HEK293 (cell line): ENCODE measurements around the gene SGIP1.

Experiments used
- CTCF ChIA-PET: fragments of 350-600 bp; formaldehyde crosslinking; extraction: SDS; loops from one replicate; lab custom pipeline; 2021; ENCODE audit warnings: antibody characterized with exemption; lab: Yijun Ruan, JAX
- POLR2A ChIA-PET: fragments of 300-600 bp; formaldehyde crosslinking; extraction: SDS; loops from one replicate; lab custom pipeline; 2020; ENCODE audit warnings: antibody characterized with exemption, inconsistent platforms; lab: Yijun Ruan, JAX
- H3K27ac ChIP-seq: fragments of 200-500 bp; sonication (Bioruptor generic); 2 replicates; pipeline ENCODE4 v1.5.1; 2014; ENCODE audit warnings: low read depth, low read length, control low read depth, inconsistent platforms; ENCODE audit errors: extremely low read depth
- H3K36me3 ChIP-seq, 2 experiments: fragments of 200-500 bp in 1 of 2; sonication (Bioruptor generic) in 1 of 2; 1 replicate in 1 of 2; 2 replicates in 1 of 2; pipeline ENCODE4 v1.5.1; 2014 to 2017; ENCODE audit warnings: inconsistent platforms in 2 of 2, low read length in 2 of 2; ENCODE audit not compliant: control insufficient read depth in 2 of 2, insufficient read depth in 1 of 2
- H3K4me1 ChIP-seq: fragments of 200-500 bp; sonication (Bioruptor generic); 2 replicates; pipeline ENCODE4 v1.5.1; 2014; ENCODE audit warnings: mild to moderate bottlenecking, low read length, inconsistent platforms; ENCODE audit not compliant: control insufficient read depth, insufficient read depth
- H3K4me3 ChIP-seq: 2 replicates; pipeline ENCODE4 v1.5.1; 2011; ENCODE audit warnings: low read depth, mild to moderate bottlenecking, control low read depth, low read length, moderate library complexity
- H3K9me3 ChIP-seq: fragments of 200-500 bp; sonication (Bioruptor generic); 2 replicates; pipeline ENCODE4 v1.5.1; 2014; ENCODE audit warnings: low read depth, low read length, inconsistent platforms; ENCODE audit not compliant: control insufficient read depth, insufficient read depth
- IKZF3 ChIP-seq: fragments of 450-650 bp; IDR thresholded peaks from 2 replicates; pipeline ENCODE4 v1.5.0; 2018; ENCODE audit warnings: missing biosample characterization, mild to moderate bottlenecking, missing genetic modification characterization, moderate library complexity
- TSHZ1 ChIP-seq: fragments of 450-650 bp; formaldehyde crosslinking; IDR thresholded peaks from 2 replicates; pipeline ENCODE4 v1.5.1; 2016; ENCODE audit warnings: missing biosample characterization, missing genetic modification characterization, borderline replicate concordance
- ZBTB7A ChIP-seq: fragments of 450-650 bp; formaldehyde crosslinking; IDR thresholded peaks from 2 replicates; pipeline ENCODE4 v1.5.1; 2016; ENCODE audit warnings: low read depth, missing biosample characterization, missing genetic modification characterization
- ZEB2 ChIP-seq: fragments of 450-650 bp; formaldehyde crosslinking; IDR thresholded peaks from 2 replicates; pipeline ENCODE4 v1.5.1; 2016; ENCODE audit warnings: missing biosample characterization, missing genetic modification characterization
- ZFP3 ChIP-seq: fragments of 450-650 bp; formaldehyde crosslinking; IDR thresholded peaks from 2 replicates; pipeline ENCODE4 v1.5.1; 2016; ENCODE audit warnings: low read depth, missing biosample characterization, missing genetic modification characterization
- ZFP69B ChIP-seq: fragments of 450-650 bp; formaldehyde crosslinking; IDR thresholded peaks from 2 replicates; pipeline ENCODE4 v1.5.1; 2016; ENCODE audit warnings: missing biosample characterization, missing genetic modification characterization
- ZNF138 ChIP-seq: fragments of 450-650 bp; formaldehyde crosslinking; IDR thresholded peaks from 2 replicates; pipeline ENCODE4 v1.5.1; 2016; ENCODE audit warnings: missing biosample characterization, missing genetic modification characterization, borderline replicate concordance
- ZNF223 ChIP-seq: fragments of 450-650 bp; formaldehyde crosslinking; IDR thresholded peaks from 2 replicates; pipeline ENCODE4 v1.5.1; 2016; ENCODE audit warnings: missing biosample characterization, missing genetic modification characterization
- ZNF248 ChIP-seq: fragments of 450-650 bp; formaldehyde crosslinking; IDR thresholded peaks from 2 replicates; pipeline ENCODE4 v1.5.1; 2017; ENCODE audit warnings: missing biosample characterization, missing genetic modification characterization
- ZNF426 ChIP-seq: fragments of 450-650 bp; formaldehyde crosslinking; IDR thresholded peaks from 2 replicates; pipeline ENCODE4 v1.5.1; 2017; ENCODE audit warnings: missing biosample characterization, missing genetic modification characterization, mild to moderate bottlenecking, inconsistent platforms, moderate library complexity
- ZNF449 ChIP-seq: fragments of 450-650 bp; formaldehyde crosslinking; IDR thresholded peaks from 2 replicates; pipeline ENCODE4 v1.5.1; 2017; ENCODE audit warnings: missing biosample characterization, mild to moderate bottlenecking, missing genetic modification characterization, moderate library complexity
- ZNF488 ChIP-seq: fragments of 450-650 bp; formaldehyde crosslinking; IDR thresholded peaks from 2 replicates; pipeline ENCODE4 v1.5.1; 2016; ENCODE audit warnings: missing biosample characterization, missing genetic modification characterization
- ZNF501 ChIP-seq: fragments of 450-650 bp; formaldehyde crosslinking; IDR thresholded peaks from 2 replicates; pipeline ENCODE4 v1.5.1; 2016; ENCODE audit warnings: missing biosample characterization, missing genetic modification characterization
- ZNF518A ChIP-seq: fragments of 450-650 bp; formaldehyde crosslinking; conservative IDR thresholded peaks from 2 replicates; pipeline ENCODE4 v1.5.1; 2016; ENCODE audit warnings: low read depth, missing biosample characterization, missing genetic modification characterization
- ZNF521 ChIP-seq: fragments of 450-650 bp; formaldehyde crosslinking; IDR thresholded peaks from 2 replicates; pipeline ENCODE4 v1.5.1; 2017; ENCODE audit warnings: missing biosample characterization, mild to moderate bottlenecking, missing genetic modification characterization
- ZNF530 ChIP-seq: fragments of 450-650 bp; formaldehyde crosslinking; IDR thresholded peaks from 2 replicates; pipeline ENCODE4 v1.5.1; 2016; ENCODE audit warnings: low read depth, missing biosample characterization, missing genetic modification characterization
- ZNF544 ChIP-seq: fragments of 450-650 bp; formaldehyde crosslinking; IDR thresholded peaks from 2 replicates; pipeline ENCODE4 v1.5.0; 2017; ENCODE audit warnings: missing biosample characterization, missing genetic modification characterization
- ZNF548 ChIP-seq: fragments of 450-650 bp; formaldehyde crosslinking; IDR thresholded peaks from 2 replicates; pipeline ENCODE4 v1.5.1; 2016; ENCODE audit warnings: missing biosample characterization, missing genetic modification characterization
- ZNF585B ChIP-seq: fragments of 450-650 bp; formaldehyde crosslinking; IDR thresholded peaks from 2 replicates; pipeline ENCODE4 v1.5.1; 2016; ENCODE audit warnings: missing biosample characterization, missing genetic modification characterization
- ZNF623 ChIP-seq: fragments of 450-650 bp; formaldehyde crosslinking; IDR thresholded peaks from 2 replicates; pipeline ENCODE4 v1.5.1; 2016; ENCODE audit warnings: missing biosample characterization, missing genetic modification characterization
- ZNF843 ChIP-seq: fragments of 450-650 bp; formaldehyde crosslinking; IDR thresholded peaks from 2 replicates; pipeline ENCODE4 v1.5.1; 2016; ENCODE audit warnings: missing biosample characterization, missing genetic modification characterization
- ZSCAN18 ChIP-seq: fragments of 450-650 bp; formaldehyde crosslinking; IDR thresholded peaks from 2 replicates; pipeline ENCODE4 v1.5.1; 2016; ENCODE audit warnings: missing biosample characterization, missing genetic modification characterization

The SGIP1 gene

GRCh38 chr1:66678146-66678545 is 144.2 kb downstream of the SGIP1 start:
- no peak overlapping the region for H3K27ac ChIP-seq
- TF ChIP-seq ZEB2 (tag by site-specific recombination): no peak
- TF ChIP-seq ZBTB7A (tag by site-specific recombination): no peak
- no peak for TF ChIP-seq ZNF223
- no peak for TF ChIP-seq ZSCAN18 (tag by site-specific recombination)
- no peak for TF ChIP-seq ZNF501 (tag by site-specific recombination)
- no peak for TF ChIP-seq ZNF585B (tag by site-specific recombination)
- no peaks in the 10 kb centered on the region; the same call in 1 of the 2 replicates for H3K4me1 ChIP-seq
- no peaks in the 10 kb centered on the region for H3K9me3 ChIP-seq
- H3K36me3 ChIP-seq: no peaks in the 10 kb centered on the region
- ChIA-PET POLR2A (no interaction called here), CTCF (interaction anchor here (1.7 kb wide), 1 partner anchor 174 kb away, joined by 3 read pairs; no protein-coding TSS in a partner anchor)
- H3K4me3 ChIP-seq: no peak overlapping the region

- CTCF ChIA-PET: no interaction called here
- POLR2A ChIA-PET: no interaction called here
- Histone ChIP-seq H3K4me3 (no peak overlapping the region), H3K9me3 (no peaks in the 10 kb centered on the region), H3K36me3 (no peaks in the 10 kb centered on the region), H3K27ac (no peak overlapping the region), H3K4me1 (no peaks in the 10 kb centered on the region; the same call in 1 of the 2 replicates)
- TF ChIP-seq ZNF518A (tag by site-specific recombination): no peak
- no peak for TF ChIP-seq ZNF488 (tag by site-specific recombination)
- no peak for TF ChIP-seq ZNF548 (tag by site-specific recombination)
- TF ChIP-seq IKZF3 (tag by site-specific recombination): no peak
- TF ChIP-seq ZNF449 (tag by site-specific recombination): no peak
- no peak for TF ChIP-seq ZNF521 (tag by site-specific recombination)
- no peak for TF ChIP-seq TSHZ1 (tag by site-specific recombination)
- TF ChIP-seq ZFP3 (tag by site-specific recombination): no peak
- no peak for TF ChIP-seq ZFP69B (tag by site-specific recombination)
- no peak for TF ChIP-seq ZNF248 (tag by site-specific recombination)
- TF ChIP-seq ZNF530: no peak
- no peak for TF ChIP-seq ZNF426 (tag by site-specific recombination)
- TF ChIP-seq ZNF843: no peak
- TF ChIP-seq ZNF544: no peak
- no peak for TF ChIP-seq ZNF623 (tag by site-specific recombination)
- TF ChIP-seq ZNF138 (tag by site-specific recombination): no peak
Observed at GRCh38 chr1:66679140-66679539, 145.2 kb downstream of the SGIP1 start.
